Tibial nerve (tissue), 4 donors: ENCODE results near the gene APCDD1. TPM values are rescaled to one million over a fixed set of nuclear protein-coding genes. Genes with fewer than 3 reads are reported as not detected.

ENCODE experiments used
- DNase-seq, 2 donors: peaks; one replicate each; pipeline ENCODE4 v3.0.0-alpha.2; 2019; ENCODE audit warnings: low spot score in 2 of 2
- H3K27ac ChIP-seq, 4 donors: fragments of 200-600 bp; sonication (generic) in 3 of 4; one replicate each; pipeline ENCODE4 v1.5.1; 2017 to 2019; ENCODE audit warnings: mild to moderate bottlenecking in 1 of 4
- H3K27me3 ChIP-seq, 2 donors: fragments of 200-600 bp; sonication (generic) in 1 of 2; one replicate each; pipeline versions ENCODE4 v1.5.1 to v1.6.0; 2017 to 2019
- H3K36me3 ChIP-seq, 3 donors: fragments of 200-600 bp; sonication (generic); one replicate each; pipeline ENCODE4 v1.5.1; 2018 to 2019
- H3K4me1 ChIP-seq, 4 donors: fragments of 200-600 bp; sonication (generic) in 3 of 4; one replicate each; pipeline ENCODE4 v1.5.1; 2017 to 2019
- H3K4me3 ChIP-seq, 4 donors: fragments of 200-600 bp; sonication (generic) in 3 of 4; one replicate each; pipeline ENCODE4 v1.5.1; 2017 to 2019; ENCODE audit warnings: mild to moderate bottlenecking in 1 of 4, moderate library complexity in 1 of 4
- H3K9me3 ChIP-seq, 4 donors: fragments of 200-600 bp; sonication (generic) in 3 of 4; one replicate each; pipeline ENCODE4 v1.5.1; 2017 to 2019
- EP300 ChIP-seq, 2 donors: sonication (generic); formaldehyde crosslinking; IDR thresholded peaks; one replicate each; pipeline ENCODE4 v1.6.1; 2017; ENCODE audit warnings: antibody characterized with exemption in 2 of 2, mild to moderate bottlenecking in 1 of 2
- POLR2A ChIP-seq, 2 donors: fragments of 450-650 bp; IDR thresholded peaks; one replicate each; pipeline ENCODE4 v1.6.1; 2017; ENCODE audit warnings: antibody characterized with exemption in 2 of 2, mild to moderate bottlenecking in 2 of 2, moderate library complexity in 2 of 2
- WGBS, 2 donors: methylation state at CpG; one replicate each; pipeline ENCODE4 v1.1.5; 2018; 5-methylcytosine and 5-hydroxymethylcytosine counted together
- total RNA-seq, 4 donors: library from RNA; depleted of rRNA; stranded (reverse); fragments of >200 nt; gene quantifications; one replicate each; pipeline ENCODE4 v1.1.0, GENCODE V29; 2016
- TF ChIP-seq, protein P1 (sequence below), 5 experiments: fragments of 200-600 bp in 3 of 5; fragments of 450-650 bp in 2 of 5; sonication (generic) in 3 of 5; IDR thresholded peaks; one replicate each; pipeline ENCODE4 v1.5.1; 2016 to 2019; ENCODE audit warnings: antibody characterized with exemption in 5 of 5, mild to moderate bottlenecking in 3 of 5, moderate library complexity in 2 of 5

APCDD1 gene
- total RNA-seq, 4 donors from 2014 or later, result 46.2 to 154 (median 101) TPM

DNA sequence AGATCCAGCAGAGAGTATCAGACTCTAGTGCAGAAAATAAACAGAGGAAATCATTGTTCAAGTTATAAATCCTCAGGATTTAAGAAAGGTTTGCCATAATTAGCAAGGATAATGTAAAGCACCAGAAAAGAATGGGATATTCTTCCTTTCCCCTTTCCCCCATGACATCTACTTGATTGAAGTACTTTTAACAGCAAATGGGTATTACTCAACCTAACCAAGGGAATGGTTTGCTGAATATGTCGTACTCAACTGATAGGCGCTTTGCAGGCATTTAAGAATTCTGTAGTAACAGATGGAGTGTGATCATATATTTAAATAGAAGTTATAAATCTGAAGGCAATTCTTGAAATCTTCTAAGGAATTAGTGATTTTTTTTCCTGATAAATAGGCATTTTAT, 2.7 kb downstream of the APCDD1 start:
- Histone ChIP-seq H3K27me3 (no peaks in the 10 kb centered on the region), H3K4me1 (peaks cover 0 to 59% (median 12%) of the 10 kb centered on the region in 4 donors), H3K4me3 (peak overlapping the region in 2 of 4 donors; percentile 79 to 80), H3K36me3 (no peaks in the 10 kb centered on the region), H3K27ac (peak overlapping the region in 1 of 4 donors; percentile 96), H3K9me3 (no peaks in the 10 kb centered on the region)
- WGBS, 2 donors, result 89 to 95% methylated on average over 2 of the region's 2 CpGs
- DNase-seq, result no peak
- TF ChIP-seq EP300 (IDR thresholded peaks at IDR 0.05), result no peak
- TF ChIP-seq, protein P1, sequence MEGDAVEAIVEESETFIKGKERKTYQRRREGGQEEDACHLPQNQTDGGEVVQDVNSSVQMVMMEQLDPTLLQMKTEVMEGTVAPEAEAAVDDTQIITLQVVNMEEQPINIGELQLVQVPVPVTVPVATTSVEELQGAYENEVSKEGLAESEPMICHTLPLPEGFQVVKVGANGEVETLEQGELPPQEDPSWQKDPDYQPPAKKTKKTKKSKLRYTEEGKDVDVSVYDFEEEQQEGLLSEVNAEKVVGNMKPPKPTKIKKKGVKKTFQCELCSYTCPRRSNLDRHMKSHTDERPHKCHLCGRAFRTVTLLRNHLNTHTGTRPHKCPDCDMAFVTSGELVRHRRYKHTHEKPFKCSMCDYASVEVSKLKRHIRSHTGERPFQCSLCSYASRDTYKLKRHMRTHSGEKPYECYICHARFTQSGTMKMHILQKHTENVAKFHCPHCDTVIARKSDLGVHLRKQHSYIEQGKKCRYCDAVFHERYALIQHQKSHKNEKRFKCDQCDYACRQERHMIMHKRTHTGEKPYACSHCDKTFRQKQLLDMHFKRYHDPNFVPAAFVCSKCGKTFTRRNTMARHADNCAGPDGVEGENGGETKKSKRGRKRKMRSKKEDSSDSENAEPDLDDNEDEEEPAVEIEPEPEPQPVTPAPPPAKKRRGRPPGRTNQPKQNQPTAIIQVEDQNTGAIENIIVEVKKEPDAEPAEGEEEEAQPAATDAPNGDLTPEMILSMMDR (IDR thresholded peaks at IDR 0.05), result no peak
- TF ChIP-seq POLR2A (IDR thresholded peaks at IDR 0.05), result no peak

DNA sequence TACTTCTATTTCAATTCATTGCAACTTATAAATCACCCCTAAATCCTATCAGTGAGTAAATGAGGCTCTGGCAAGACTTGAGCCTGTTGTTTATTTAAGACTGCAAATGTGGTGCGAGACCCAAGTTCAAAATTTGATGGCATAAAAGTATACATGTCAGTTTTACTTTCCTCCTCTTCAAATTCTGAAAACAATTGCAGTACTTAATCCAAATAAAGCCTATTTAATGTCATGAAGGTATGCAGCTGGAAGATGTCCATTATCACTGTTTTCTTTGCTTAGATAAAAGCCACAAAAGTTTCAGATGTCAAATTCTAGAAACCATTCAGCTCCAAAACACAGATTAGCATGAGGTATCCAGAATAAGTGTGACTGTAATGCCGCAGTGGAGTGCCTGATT, 3.3 kb downstream of the APCDD1 start:
- Histone ChIP-seq H3K27ac (peak overlapping the region in 1 of 4 donors; percentile 2), H3K4me1 (peaks cover 0 to 54% (median 12%) of the 10 kb centered on the region in 4 donors), H3K36me3 (no peaks in the 10 kb centered on the region), H3K4me3 (no peak overlapping the region), H3K9me3 (no peaks in the 10 kb centered on the region), H3K27me3 (no peaks in the 10 kb centered on the region)
- TF ChIP-seq POLR2A (IDR thresholded peaks at IDR 0.05) (no peak), EP300 (IDR thresholded peaks at IDR 0.05) (no peak)
- TF ChIP-seq, protein P1 (IDR thresholded peaks at IDR 0.05), result no peak
- no peak for DNase-seq
- WGBS, 2 donors, result 87 to 94% methylated on average over 2 of the region's 2 CpGs

DNA sequence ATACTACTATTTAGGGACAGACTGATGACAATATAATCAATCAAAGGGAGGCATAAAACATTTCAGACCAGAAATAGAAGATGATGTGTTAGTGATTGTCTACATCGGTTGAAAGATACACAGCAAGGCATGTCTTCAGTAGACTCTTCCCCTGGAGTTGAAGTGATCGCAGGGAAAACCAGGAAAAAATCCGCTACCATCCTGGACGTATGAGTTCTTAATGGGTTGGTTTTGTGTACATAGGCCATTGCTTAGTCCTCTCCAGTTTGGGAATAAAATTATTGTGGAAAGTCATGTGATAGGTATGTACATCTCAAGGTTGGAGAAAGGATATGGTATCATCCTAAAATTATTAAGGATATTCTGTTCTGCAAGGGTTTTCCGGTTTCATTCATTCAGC, 4.3 kb downstream of the APCDD1 start:
- 92 to 95% methylated on average over 5 of the region's 5 CpGs for WGBS, 2 donors
- Histone ChIP-seq H3K4me1 (peaks cover 0 to 44% (median 12%) of the 10 kb centered on the region in 4 donors), H3K36me3 (no peaks in the 10 kb centered on the region), H3K27me3 (no peaks in the 10 kb centered on the region), H3K9me3 (no peaks in the 10 kb centered on the region), H3K4me3 (no peak overlapping the region), H3K27ac (no peak overlapping the region)
- no peak for TF ChIP-seq POLR2A (IDR thresholded peaks at IDR 0.05)
- TF ChIP-seq, protein P1 (IDR thresholded peaks at IDR 0.05), result no peak
- TF ChIP-seq EP300 (IDR thresholded peaks at IDR 0.05), result no peak
- no peak for DNase-seq

DNA sequence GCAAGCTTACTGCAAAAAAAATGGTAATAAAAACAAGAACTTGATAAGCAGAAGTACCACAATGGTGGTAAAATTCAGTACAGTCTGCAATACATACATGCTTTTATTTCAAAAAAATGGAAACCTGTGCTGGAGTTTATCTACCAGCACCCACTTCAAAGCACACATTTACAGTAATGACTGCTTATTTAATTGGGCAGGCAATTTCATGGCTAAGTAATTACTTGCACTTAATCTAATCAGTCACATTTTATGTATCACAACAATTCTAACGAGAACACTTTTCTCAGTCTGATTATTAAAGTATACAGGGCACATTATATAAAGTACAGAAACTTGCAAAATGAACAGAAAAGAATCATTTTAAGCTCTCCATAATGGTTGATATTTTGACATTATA, 5.2 kb downstream of the APCDD1 start:
- no peak overlapping the region for H3K27ac ChIP-seq
- no peak overlapping the region for H3K4me3 ChIP-seq
- no peaks in the 10 kb centered on the region for H3K36me3 ChIP-seq
- H3K9me3 ChIP-seq, result no peaks in the 10 kb centered on the region
- 0 to 63% methylated on average over 1 of the region's 1 CpG for WGBS, 2 donors
- H3K4me1 ChIP-seq, result peaks cover 0 to 40% (median 12%) of the 10 kb centered on the region in 4 donors
- TF ChIP-seq, protein P1 (IDR thresholded peaks at IDR 0.05), result no peak
- TF ChIP-seq EP300 (IDR thresholded peaks at IDR 0.05) (no peak), POLR2A (IDR thresholded peaks at IDR 0.05) (no peak)
- H3K27me3 ChIP-seq, result no peaks in the 10 kb centered on the region
- DNase-seq, result no peak

DNA sequence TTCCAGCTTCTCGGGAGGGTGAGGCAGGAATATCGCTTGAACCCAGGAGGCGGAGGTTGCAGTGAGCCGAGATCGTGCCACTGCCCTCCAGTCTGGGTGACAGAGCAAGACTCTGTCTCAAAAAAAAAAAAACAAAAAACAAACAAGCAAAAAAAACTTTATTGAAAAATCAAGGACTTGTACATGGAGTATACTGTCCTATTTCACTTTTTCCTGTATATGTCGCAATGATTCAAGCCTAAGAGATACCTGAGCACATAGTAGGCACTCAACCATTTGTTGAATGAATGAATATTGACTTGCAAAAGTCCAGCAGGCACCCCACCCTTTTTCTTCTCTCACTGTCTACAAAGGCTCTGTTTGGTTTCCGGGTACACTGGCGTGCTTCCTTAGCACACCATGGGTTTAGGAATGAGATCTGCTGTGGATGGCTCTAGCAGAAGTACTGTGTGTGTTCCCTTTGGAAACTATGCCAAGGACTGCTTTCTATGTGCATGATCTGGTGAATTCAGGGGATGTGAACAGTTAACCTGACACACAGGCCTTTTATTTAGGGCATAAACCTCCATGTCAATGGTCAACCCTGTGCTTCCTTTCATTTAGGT, 6.1 kb downstream of the APCDD1 start:
- DNase-seq, result no peak
- WGBS, 2 donors, result 94 to 95% methylated on average over 8 of the region's 8 CpGs
- TF ChIP-seq, protein P1 (IDR thresholded peaks at IDR 0.05), result no peak
- TF ChIP-seq EP300 (IDR thresholded peaks at IDR 0.05) (no peak), POLR2A (IDR thresholded peaks at IDR 0.05) (no peak)
- H3K4me1 ChIP-seq, result peaks cover 0 to 44% (median 11%) of the 10 kb centered on the region in 4 donors
- no peak overlapping the region for H3K27ac ChIP-seq
- H3K4me3 ChIP-seq, result no peak overlapping the region
- H3K27me3 ChIP-seq, result no peaks in the 10 kb centered on the region
- no peaks in the 10 kb centered on the region for H3K9me3 ChIP-seq
- no peaks in the 10 kb centered on the region for H3K36me3 ChIP-seq
